Measurements from ENCODE around the gene PEAR1.

GRCh38 chr1:156925154-156926010, 31.9 kb downstream of the PEAR1 start:
- TF ChIP-seq MAX (IDR thresholded peaks at IDR 0.05) (no peak), TAF1 (IDR thresholded peaks at IDR 0.05; ENCODE audit: low read depth) (no peak)
